Activated CD8-positive, alpha-beta memory T cell treated with anti-CD3 and anti-CD28 coated beads, Interleukin-2, amount 10 ng/mL, durations not matched to agents 7 days and 5 days (primary cell): ENCODE results near the gene NPLOC4. TPM values are rescaled to one million over a fixed set of nuclear protein-coding genes. Genes with fewer than 3 reads are reported as not detected.

Source experiments
- ATAC-seq: fragments of 150-1000 bp; cut with Tn5 transposase; one replicate; pipeline ENCODE4 v1.10.0; 2021; ENCODE audit warnings: moderate library complexity
- CTCF ChIA-PET: fragments of 350-600 bp; sonication (Branson Sonifier 250); formaldehyde crosslinking; loops from one replicate; lab custom pipeline; 2021; ENCODE audit warnings: antibody characterized with exemption; lab: Charles Lee
- DNase-seq: peaks from one replicate; pipeline ENCODE4 v3.0.0-alpha.2; 2020
- H3K27ac Mint-ChIP-seq: one replicate; pipeline ENCODE4 v1.8.0; 2021; ENCODE audit warnings: mild to moderate bottlenecking, mixed read lengths
- H3K27me3 Mint-ChIP-seq: one replicate; pipeline ENCODE4 v1.8.0; 2021; ENCODE audit warnings: mixed read lengths
- H3K36me3 Mint-ChIP-seq: one replicate; pipeline ENCODE4 v1.8.0; 2021; ENCODE audit warnings: mild to moderate bottlenecking, mixed read lengths
- H3K4me1 Mint-ChIP-seq: one replicate; pipeline ENCODE4 v1.8.0; 2021; ENCODE audit warnings: mixed read lengths
- H3K4me3 Mint-ChIP-seq: one replicate; pipeline ENCODE4 v1.8.0; 2021; ENCODE audit warnings: mild to moderate bottlenecking, moderate library complexity, mixed read lengths
- H3K9me3 Mint-ChIP-seq: one replicate; pipeline ENCODE4 v1.8.0; 2022; ENCODE audit warnings: low read depth, mixed read lengths
- total RNA-seq, 2 experiments: library from RNA; stranded (reverse); gene quantifications; one replicate each; pipeline ENCODE4 v1.2.3, GENCODE V29; 2021

NPLOC4 gene
- total RNA-seq, 2 experiments from 2014 or later, result 124 to 130 TPM

DNA sequence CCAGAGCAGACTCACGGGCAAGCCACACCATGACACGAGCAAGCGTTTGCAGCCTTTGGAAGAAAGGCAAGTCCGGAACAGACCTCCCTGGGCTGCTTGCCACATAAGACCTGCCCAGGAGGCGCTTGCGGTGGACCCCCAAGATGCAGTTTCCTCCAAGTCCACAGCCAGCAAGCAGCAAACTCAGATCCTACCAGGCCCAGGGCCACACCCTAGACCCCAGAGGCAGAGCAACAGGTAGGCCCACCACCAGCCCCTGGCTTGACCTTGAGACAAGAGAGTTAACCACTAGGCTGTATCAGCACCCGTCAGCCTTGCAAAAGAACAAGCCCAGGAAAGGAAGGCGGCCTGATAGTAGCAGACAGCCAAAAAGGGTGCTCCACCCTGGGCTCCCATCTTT, 87.1 kb downstream of the NPLOC4 start:
- peaks cover 7% of the 10 kb centered on the region for H3K36me3 Mint-ChIP-seq
- H3K4me1 Mint-ChIP-seq, result peaks cover 41% of the 10 kb centered on the region
- H3K9me3 Mint-ChIP-seq, result no peaks in the 10 kb centered on the region
- H3K27me3 Mint-ChIP-seq, result no peaks in the 10 kb centered on the region
- H3K27ac Mint-ChIP-seq, result no peak overlapping the region
- DNase-seq (no peak), ATAC-seq (no peak)
- CTCF ChIA-PET, result interaction anchor here (1.2 kb wide), 1 partner anchor 32 kb away, joined by 3 read pairs; no protein-coding TSS in a partner anchor
- no peak overlapping the region for H3K4me3 Mint-ChIP-seq

DNA sequence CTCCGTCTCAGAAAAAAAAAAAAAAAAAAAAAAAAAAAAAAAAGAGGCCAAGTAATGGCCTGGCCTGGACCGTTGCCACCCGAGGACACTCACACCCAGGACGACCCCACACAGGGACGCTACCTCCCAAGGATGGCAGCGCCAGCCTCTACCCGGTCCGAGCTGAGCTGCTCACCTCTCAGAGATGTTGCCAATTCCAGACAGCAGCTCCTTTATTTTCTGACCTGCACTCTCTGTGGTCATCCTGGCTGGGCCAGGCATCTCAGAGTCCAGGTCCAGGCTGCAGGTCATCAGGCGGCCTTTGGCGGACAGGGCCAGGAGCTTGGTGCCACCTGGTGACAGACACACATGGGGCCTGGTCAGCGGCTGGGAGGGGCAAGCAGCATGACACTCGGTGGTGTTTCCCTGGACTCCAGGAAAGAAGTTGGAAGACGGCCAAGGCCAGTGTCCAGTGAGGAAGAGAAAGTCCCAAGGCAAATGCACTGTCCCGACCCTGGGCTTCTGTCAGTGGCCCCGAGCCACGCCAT, 87.8 kb downstream of the NPLOC4 start:
- Mint-ChIP-seq H3K27ac (no peak overlapping the region), H3K27me3 (no peaks in the 10 kb centered on the region), H3K9me3 (no peaks in the 10 kb centered on the region), H3K36me3 (peaks cover 7% of the 10 kb centered on the region), H3K4me3 (no peak overlapping the region), H3K4me1 (peaks cover 36% of the 10 kb centered on the region)
- DNase-seq (no peak), ATAC-seq (no peak)
- CTCF ChIA-PET, result no interaction called here

DNA sequence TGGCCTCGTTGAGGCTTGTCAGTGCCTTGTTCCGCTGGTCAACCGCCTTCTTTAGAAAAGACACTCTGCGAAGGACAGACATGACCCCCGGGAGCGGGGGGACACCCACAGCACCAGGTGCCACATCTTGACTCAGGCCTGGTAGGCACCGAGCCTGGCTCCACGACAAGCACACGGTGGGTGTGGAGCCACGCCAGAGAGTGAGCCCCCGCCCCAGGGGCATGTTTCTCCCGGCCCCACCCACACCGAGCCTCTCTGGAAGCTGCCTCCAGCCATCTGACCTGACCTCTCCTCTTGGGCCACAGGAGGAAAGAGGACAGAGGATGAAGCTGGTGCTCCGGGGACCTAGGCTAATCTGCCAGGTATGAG, 89.3 kb downstream of the NPLOC4 start:
- no peak for ATAC-seq
- H3K27ac Mint-ChIP-seq, result no peak overlapping the region

DNA sequence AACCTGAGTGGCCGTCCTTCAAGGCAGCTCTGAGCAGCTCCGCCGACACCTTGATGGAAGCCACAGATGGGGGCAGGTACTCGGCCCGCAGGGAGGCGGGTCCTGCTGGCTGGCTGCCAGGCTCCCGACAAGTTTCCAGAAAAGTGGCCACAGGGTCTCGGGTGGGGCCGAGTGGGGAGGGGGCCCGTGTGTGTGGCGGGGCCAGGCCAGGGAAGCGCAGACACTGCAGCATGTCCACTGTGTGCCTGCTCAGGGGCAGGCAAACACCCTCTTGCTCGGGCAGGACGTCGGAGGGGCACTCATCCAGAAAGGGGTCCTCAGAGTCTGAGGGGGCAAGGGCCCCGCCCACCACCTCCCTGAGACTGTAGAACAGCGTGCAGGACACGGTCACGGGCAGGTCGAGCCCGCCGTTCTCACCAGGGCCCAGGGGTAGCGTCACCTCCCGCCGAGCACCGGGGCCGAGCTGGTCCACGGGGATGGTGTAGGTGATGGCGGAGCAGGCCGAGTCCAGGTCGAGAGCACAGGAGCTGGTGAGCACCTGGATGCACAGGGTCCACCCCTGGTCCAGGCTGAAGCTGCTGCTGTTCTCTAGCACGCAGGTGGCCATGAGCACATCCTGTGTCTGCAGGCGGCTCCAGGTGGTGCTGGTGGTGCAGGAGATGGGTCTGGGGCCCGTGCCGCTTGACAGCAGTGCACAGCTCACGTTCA, 89.9 kb downstream of the NPLOC4 start:
- DNase-seq, result no peak
- Mint-ChIP-seq H3K27ac (no peak overlapping the region), H3K36me3 (peaks cover 7% of the 10 kb centered on the region), H3K9me3 (no peaks in the 10 kb centered on the region), H3K4me3 (no peak overlapping the region), H3K4me1 (peaks cover 23% of the 10 kb centered on the region), H3K27me3 (no peaks in the 10 kb centered on the region)
- ATAC-seq, result no peak
- CTCF ChIA-PET, result no interaction called here

More for the DNA sequence above, 89.3 kb downstream of the NPLOC4 start:
- Mint-ChIP-seq H3K36me3 (peaks cover 7% of the 10 kb centered on the region), H3K9me3 (no peaks in the 10 kb centered on the region), H3K4me3 (no peak overlapping the region), H3K4me1 (peaks cover 23% of the 10 kb centered on the region), H3K27me3 (no peaks in the 10 kb centered on the region)
- CTCF ChIA-PET, result no interaction called here
- no peak for DNase-seq

DNA sequence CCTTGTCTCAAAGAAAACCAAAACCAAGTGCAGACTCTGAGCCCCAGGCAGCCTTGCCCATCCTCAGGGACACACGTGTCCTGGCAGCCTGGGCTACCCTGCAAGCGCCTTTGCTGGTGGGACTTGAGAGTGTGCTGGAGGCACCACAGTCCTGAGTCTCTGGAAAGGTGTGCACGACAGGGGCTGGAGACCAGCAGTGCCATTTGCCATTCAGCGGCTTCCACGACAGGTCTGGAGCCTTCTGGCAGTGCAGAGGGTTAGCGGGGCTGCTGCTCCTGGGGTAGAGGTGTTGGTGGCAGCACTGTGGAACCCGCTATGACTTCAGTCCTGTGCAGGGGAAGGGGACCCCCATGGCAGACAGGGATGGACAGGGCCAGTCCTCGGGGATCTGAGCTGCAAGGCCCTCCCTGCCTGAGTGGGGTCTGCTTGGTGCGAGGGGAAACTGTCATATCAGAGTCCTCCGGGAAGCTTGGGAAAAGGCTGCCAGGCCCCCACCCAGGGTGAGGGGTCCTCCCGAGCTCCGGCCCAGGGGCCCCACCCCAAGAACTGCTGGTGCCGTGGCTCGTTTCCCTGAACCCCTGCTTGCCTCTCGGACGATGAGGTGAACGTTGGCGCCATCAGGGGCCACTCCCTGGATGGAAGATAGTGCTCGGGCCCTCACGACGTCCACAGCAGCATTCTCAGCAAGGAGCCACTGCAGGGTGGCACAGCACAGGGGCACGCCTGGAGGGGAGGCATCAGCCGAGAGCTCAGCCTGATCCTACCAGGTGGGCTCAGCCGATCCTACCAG, 91.6 kb downstream of the NPLOC4 start:
- H3K36me3 Mint-ChIP-seq, result peaks cover 7% of the 10 kb centered on the region
- ATAC-seq, result no peak
- DNase-seq, result no peak
- no peaks in the 10 kb centered on the region for H3K9me3 Mint-ChIP-seq
- H3K27ac Mint-ChIP-seq, result no peak overlapping the region
- H3K4me1 Mint-ChIP-seq, result peaks cover 11% of the 10 kb centered on the region
- CTCF ChIA-PET, result interaction anchor here (1.1 to 2.0 kb wide), 2 partner anchors 7 to 56 kb away, joined by 3 to 8 read pairs; partner anchors contain the start of gene FAAP100
- no peaks in the 10 kb centered on the region for H3K27me3 Mint-ChIP-seq
- H3K4me3 Mint-ChIP-seq, result no peak overlapping the region

DNA sequence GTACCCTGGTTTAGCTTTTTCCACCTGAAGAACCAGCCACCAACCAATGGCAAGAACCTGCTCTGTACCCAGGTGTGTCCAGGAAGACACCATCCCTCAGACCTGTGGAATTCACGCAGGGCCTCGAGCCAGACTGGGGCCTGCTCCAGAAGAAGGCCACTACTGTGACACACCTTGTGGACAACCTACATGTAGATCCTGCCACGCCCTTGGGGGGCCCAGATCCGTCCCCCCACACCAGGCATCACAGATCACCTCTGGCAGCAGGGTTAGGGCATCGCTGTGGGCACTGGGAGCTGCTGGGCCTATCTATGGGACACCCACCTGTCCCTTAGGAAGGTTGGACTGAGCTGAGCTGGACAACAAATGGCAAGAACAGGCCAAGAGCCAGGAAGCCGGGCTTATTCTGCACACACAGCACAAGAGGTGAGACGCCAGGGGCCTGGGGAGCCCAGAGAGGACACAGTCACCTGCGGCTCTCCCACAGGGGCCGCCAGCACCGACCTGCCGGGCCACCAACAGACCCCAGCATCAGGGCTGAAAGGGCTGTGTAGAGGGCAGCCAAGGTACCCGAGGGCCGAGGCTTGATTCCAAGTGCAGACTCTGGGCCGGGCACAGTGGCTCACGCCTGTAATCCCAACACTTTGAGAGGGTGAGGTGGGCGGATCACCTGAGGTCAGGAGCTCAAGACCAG, 92.5 kb downstream of the NPLOC4 start:
- Mint-ChIP-seq H3K4me3 (no peak overlapping the region), H3K27me3 (no peaks in the 10 kb centered on the region), H3K36me3 (peaks cover 6% of the 10 kb centered on the region), H3K9me3 (no peaks in the 10 kb centered on the region), H3K27ac (no peak overlapping the region), H3K4me1 (peaks cover 2% of the 10 kb centered on the region)
- DNase-seq, result no peak
- no peak for ATAC-seq
- CTCF ChIA-PET, result interaction anchor here (0.8 to 2.0 kb wide), 2 partner anchors 8 to 25 kb away, joined by 3 to 8 read pairs; partner anchors contain the start of gene FAAP100

DNA sequence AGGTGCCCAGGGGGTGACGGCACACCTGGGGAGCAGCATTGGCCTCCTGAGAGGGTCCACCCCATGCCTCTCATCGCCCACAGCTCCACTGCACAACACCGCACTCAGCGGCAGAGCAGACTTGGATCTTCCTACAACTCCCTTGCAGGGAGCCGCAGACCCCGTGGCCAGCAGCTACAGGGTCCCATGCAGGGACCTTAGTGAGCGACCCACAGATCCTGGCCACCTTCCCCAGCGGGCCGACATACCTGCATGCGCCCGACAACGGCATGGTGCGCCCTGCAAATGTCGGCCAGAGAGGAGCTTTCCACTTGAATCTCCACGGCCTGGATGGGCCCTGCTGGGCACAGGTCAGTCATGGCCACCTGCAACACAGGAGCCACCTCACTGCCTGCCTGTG, 93.2 kb downstream of the NPLOC4 start:
- ATAC-seq (no peak), DNase-seq (no peak)
- H3K36me3 Mint-ChIP-seq, result peaks cover 2% of the 10 kb centered on the region
- H3K4me1 Mint-ChIP-seq, result no peaks in the 10 kb centered on the region
- H3K4me3 Mint-ChIP-seq, result no peak overlapping the region
- H3K9me3 Mint-ChIP-seq, result no peaks in the 10 kb centered on the region
- no peaks in the 10 kb centered on the region for H3K27me3 Mint-ChIP-seq
- no peak overlapping the region for H3K27ac Mint-ChIP-seq
- CTCF ChIA-PET, result interaction anchor here (0.8 to 2.0 kb wide), 2 partner anchors 8 to 25 kb away, joined by 3 to 8 read pairs; partner anchors contain the start of gene FAAP100

DNA sequence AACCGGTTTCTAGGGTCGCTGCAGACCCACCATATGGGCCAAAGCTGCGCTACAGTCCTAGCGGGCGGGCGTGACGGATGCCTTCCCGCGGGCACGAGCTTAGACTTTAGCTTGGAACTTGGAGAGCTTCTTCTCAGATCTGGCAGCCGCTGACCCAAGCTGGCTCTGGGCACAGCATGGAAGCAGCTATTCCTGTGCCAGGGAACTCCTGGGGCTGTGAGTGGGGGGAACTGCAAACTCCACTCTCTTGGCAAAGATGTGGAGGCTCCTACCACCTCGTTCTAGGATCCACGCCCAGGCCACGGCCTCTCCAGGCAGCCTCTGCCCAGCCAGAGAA, 93.6 kb downstream of the NPLOC4 start:
- H3K36me3 Mint-ChIP-seq, result peaks cover 2% of the 10 kb centered on the region
- CTCF ChIA-PET, result interaction anchor here (1.8 to 2.0 kb wide), 2 partner anchors 9 to 24 kb away, joined by 5 to 8 read pairs; partner anchors contain the start of gene FAAP100
- ATAC-seq, result no peak
- no peaks in the 10 kb centered on the region for H3K27me3 Mint-ChIP-seq
- DNase-seq, result no peak
- no peaks in the 10 kb centered on the region for H3K4me1 Mint-ChIP-seq
- H3K4me3 Mint-ChIP-seq, result no peak overlapping the region
- no peaks in the 10 kb centered on the region for H3K9me3 Mint-ChIP-seq
- no peak overlapping the region for H3K27ac Mint-ChIP-seq

DNA sequence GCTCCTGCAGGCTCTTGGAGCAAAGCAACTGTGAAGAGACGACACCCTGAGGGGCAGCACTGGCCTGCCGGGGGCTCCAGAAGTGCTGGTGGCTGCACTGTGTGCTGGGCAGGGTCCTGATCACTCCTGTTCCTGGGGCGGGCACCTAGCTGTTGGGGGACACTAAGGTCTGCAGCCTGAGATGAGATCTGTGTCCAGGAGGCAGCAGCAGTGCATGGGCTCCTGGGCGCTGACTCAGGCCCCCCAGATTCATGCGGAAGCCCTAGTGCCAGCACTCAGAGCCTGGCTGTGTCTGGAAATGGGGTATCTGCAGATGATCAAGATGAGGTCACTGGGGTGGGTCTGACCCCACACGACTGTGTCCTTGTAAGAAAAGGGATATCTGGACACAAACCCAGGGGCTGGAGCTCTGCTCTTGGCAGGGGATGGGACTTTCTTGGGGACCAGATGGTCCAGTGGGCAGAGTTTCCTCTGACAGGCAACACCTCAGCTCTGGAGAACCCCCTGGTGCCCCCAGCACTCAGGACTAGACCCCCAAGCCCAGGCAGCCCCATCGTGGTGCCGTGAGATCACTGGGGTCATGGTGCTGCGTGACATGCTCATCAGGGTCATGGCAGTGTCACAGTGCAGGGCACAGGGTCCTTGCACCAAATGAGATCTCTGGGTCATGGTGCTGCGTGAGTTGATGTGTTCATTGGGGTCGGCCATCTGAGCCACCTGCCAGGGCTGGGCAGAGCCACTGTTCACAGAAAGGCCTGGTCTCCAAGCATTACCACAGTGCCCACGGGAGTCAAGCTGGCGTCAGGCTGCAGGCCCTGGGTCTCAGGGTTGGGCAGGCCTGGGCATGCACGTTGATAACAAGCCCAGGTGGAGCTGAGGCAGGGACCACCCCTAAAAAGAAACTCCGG, 94.2 kb downstream of the NPLOC4 start:
- H3K27me3 Mint-ChIP-seq, result peaks cover 3% of the 10 kb centered on the region
- CTCF ChIA-PET, result interaction anchor here (1.8 to 2.0 kb wide), 2 partner anchors 9 to 24 kb away, joined by 5 to 8 read pairs; partner anchors contain the start of gene FAAP100
- H3K36me3 Mint-ChIP-seq, result peaks cover 2% of the 10 kb centered on the region
- H3K9me3 Mint-ChIP-seq, result no peaks in the 10 kb centered on the region
- H3K27ac Mint-ChIP-seq, result no peak overlapping the region
- H3K4me1 Mint-ChIP-seq, result no peaks in the 10 kb centered on the region
- DNase-seq (no peak), ATAC-seq (no peak)
- no peak overlapping the region for H3K4me3 Mint-ChIP-seq

DNA sequence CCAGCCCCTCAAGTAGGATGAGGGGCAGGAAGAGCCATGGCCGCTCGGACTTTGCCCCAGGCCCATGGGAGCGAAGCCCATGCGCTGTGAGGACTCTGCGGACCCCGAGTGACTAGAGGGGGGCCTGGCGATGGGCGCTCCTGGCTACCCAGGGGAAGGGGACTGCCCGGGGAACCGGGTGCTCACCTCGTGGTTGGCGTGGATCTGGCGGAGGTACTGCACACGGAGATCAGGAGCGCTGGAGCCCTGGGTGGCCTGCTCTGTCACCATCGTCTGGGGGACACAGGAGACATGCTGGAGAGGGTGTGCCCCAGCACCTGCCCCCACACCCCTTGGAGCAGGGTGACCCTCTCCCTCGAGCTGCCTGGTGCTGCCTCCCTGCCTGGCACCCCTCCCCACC, 95.8 kb downstream of the NPLOC4 start:
- Mint-ChIP-seq H3K36me3 (no peaks in the 10 kb centered on the region), H3K27ac (no peak overlapping the region), H3K4me3 (no peak overlapping the region), H3K27me3 (peaks cover 10% of the 10 kb centered on the region), H3K9me3 (no peaks in the 10 kb centered on the region), H3K4me1 (no peaks in the 10 kb centered on the region)
- CTCF ChIA-PET, result no interaction called here
- DNase-seq (no peak), ATAC-seq (no peak)

DNA sequence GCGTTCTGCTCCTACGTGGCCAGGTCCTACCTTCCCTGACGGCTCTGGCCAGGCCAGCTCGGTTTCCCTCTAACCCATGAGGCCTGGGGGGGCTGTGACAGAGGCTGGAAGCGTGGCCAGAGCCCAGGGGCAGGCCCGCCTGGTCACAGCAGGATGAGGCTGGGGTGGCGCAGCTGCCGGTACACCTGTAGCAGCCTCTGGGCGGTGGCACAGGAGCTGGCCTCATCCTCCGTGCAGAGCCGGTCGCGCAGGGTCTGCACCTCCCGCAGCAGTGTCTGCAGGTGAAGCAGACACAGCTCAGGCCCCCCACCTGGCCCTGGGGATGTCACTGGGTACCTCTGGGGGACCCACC, 96.3 kb downstream of the NPLOC4 start:
- Mint-ChIP-seq H3K9me3 (no peaks in the 10 kb centered on the region), H3K27me3 (peaks cover 14% of the 10 kb centered on the region), H3K4me3 (no peak overlapping the region), H3K36me3 (no peaks in the 10 kb centered on the region), H3K4me1 (no peaks in the 10 kb centered on the region), H3K27ac (no peak overlapping the region)
- DNase-seq (no peak), ATAC-seq (no peak)
- CTCF ChIA-PET, result no interaction called here

DNA sequence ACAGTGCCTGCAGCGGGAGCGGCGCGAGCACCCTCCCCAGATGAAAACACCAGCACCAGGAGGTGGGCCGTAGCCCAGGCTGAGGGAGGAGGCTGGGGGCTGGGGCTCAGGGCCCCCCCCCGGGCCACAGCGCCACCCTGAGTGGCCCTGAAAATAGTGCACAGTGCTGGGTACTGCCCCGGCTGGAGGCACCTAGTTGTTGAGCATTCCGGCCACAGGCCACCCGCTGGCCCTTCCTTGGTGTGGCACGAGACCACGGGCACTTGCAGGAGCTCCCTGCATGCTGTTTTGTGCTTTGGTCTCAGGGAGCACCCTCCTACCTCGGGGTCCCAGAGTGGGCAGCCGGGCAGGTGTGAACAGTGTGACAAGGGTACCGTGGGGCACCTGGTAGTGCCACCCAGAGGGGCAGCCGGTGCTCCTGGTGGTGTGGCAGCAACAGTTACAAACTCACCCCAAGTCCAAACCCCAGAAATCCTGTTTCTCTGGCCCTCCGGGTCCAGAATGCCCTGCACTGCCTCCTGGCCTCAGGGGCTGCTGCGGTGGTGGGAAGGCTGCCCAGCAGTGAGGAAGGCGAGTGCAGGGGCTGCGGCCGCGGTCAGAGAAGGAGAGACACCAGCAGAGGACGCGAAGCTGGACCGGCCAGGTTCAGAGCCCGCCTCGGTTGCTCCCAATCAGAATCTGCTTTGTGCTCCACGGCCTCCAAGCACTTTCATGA, 96.8 kb downstream of the NPLOC4 start:
- Mint-ChIP-seq H3K36me3 (no peaks in the 10 kb centered on the region), H3K9me3 (no peaks in the 10 kb centered on the region), H3K4me3 (no peak overlapping the region), H3K27ac (no peak overlapping the region), H3K27me3 (peaks cover 14% of the 10 kb centered on the region), H3K4me1 (no peaks in the 10 kb centered on the region)
- DNase-seq, result no peak
- CTCF ChIA-PET, result no interaction called here
- no peak for ATAC-seq
